Suppressor macrophage (primary cell): ENCODE measurements around the gene LRRC3.

ENCODE experiments used
- DNase-seq, 4 experiments: peaks; one replicate each; pipeline ENCODE4 v3.0.0-alpha.2; 2020 to 2022

The LRRC3 gene

GRCh38 chr21:44478801-44479167 is 23.5 kb downstream of the LRRC3 start:
- DNase-seq: no peak

GRCh38 chr21:44479556-44480199 is 24.4 kb downstream of the LRRC3 start:
- peak in 2 of 4 experiments; percentile 39 to 40 for DNase-seq

- DNase-seq: no peak
Measured at GRCh38 chr21:44480200-44481053, 25.1 kb downstream of the LRRC3 start.

GRCh38 chr21:44482581-44483287 is 27.4 kb downstream of the LRRC3 start:
- DNase-seq: no peak

- DNase-seq: no peak
Measured at GRCh38 chr21:44483288-44484237, 28.3 kb downstream of the LRRC3 start.

- DNase-seq: no peak
Measured at GRCh38 chr21:44484498-44485253, 29.4 kb downstream of the LRRC3 start.

GRCh38 chr21:44485254-44485793 is 30.0 kb downstream of the LRRC3 start:
- DNase-seq: peak in 1 of 4 experiments; percentile 30

GRCh38 chr21:44485796-44486195 is 30.5 kb downstream of the LRRC3 start:
- no peak for DNase-seq

GRCh38 chr21:44486302-44486701 is 31.0 kb downstream of the LRRC3 start:
- no peak for DNase-seq

- peak; percentile 38 to 73 (median 61) for DNase-seq
Measured at GRCh38 chr21:44487831-44488230, 32.5 kb downstream of the LRRC3 start.

- no peak for DNase-seq
Measured at GRCh38 chr21:44489962-44490361, 34.7 kb downstream of the LRRC3 start.

GRCh38 chr21:44490405-44490804 is 35.1 kb downstream of the LRRC3 start:
- DNase-seq: no peak

- no peak for DNase-seq
Measured at GRCh38 chr21:44490816-44491215, 35.5 kb downstream of the LRRC3 start.

- DNase-seq: peak; percentile 7 to 73 (median 58)
Measured at GRCh38 chr21:44492567-44493385, 37.5 kb downstream of the LRRC3 start.

- DNase-seq: no peak
Measured at GRCh38 chr21:44494418-44494817, 39.1 kb downstream of the LRRC3 start.

GRCh38 chr21:44494956-44495355 is 39.6 kb downstream of the LRRC3 start:
- no peak for DNase-seq

GRCh38 chr21:44495611-44496563 is 40.6 kb downstream of the LRRC3 start:
- DNase-seq: no peak

GRCh38 chr21:44496564-44497550 is 41.5 kb downstream of the LRRC3 start:
- no peak for DNase-seq
